HG03196 (cell line): ENCODE measurements around the gene CC2D2B.
A peak's percentile ranks its signal among the peaks of the same experiment; 100 is the strongest.
"Not testable (repeated sequence)": the region's sequence is repeated elsewhere in the genome, so short reads cannot be mapped to it uniquely, and the experiment has no call there.

Experiments used
- ATAC-seq: cut with Tn5 transposase; IDR thresholded peaks from one replicate; pipeline ENCODE4 v1.9.1; 2021; ENCODE audit not compliant: unreplicated experiment

The CC2D2B gene, protein sequence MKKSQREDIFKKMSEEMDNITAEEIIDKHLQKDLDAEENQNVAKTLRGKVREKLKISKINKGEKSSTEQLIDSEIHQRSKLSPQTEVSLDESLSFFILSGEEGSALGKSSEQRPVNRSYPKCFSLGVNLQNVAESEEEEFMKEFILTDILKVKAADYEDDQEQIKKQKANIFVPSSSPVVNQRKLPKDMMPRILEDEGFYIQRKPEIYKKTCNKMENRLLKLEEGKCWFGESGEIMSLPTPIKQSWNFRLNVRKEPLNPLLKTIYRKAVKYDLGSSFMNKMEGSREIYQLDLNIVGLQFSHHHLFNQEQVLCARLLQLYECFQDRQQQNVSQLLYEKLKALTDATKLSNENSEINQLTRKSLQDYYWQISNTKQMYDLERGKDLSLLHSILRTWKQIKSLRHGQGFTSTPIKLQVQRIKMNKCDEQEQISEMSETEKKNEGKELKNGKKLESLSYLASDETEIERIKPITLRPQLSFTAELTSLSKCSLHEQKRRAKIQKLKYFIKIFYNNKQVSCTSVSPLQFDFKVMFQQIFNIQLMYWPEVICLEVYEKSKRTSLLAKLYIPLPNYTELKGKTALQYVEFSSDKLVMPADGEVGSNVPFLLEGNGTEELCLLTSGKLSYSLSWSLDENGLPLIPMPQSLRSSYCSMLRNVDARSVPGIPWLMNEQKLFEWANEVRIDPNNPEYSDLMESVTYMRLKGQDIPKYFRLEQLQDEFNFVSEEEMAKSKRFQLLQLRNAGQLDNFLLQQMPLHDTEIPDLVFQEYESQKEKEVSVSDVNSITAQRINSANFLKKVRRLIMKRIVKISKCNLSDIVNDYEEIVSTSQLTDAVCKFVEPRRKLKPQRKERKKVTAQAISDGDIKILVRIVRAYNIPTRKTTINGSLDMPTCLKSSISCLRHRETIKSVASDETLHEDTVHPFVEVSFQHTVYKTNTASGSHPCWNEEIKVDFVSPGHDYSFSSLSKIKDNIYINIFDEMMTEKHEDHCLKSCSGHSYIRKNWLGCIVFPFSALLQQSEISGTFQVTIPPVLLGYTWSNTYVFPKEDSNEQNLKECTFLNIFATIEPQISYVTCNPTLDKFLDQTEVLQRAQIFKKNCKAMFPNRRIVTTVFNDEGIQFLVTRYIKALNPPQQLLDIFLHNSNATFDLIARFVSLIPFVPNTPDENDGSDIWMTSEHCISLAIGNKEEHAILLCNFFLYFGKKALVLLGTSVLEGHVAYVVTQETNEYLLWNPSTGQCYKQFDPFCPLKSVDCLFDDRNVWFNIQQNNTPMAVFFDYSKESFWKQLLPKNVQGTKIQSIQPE (N-terminal part only)

DNA sequence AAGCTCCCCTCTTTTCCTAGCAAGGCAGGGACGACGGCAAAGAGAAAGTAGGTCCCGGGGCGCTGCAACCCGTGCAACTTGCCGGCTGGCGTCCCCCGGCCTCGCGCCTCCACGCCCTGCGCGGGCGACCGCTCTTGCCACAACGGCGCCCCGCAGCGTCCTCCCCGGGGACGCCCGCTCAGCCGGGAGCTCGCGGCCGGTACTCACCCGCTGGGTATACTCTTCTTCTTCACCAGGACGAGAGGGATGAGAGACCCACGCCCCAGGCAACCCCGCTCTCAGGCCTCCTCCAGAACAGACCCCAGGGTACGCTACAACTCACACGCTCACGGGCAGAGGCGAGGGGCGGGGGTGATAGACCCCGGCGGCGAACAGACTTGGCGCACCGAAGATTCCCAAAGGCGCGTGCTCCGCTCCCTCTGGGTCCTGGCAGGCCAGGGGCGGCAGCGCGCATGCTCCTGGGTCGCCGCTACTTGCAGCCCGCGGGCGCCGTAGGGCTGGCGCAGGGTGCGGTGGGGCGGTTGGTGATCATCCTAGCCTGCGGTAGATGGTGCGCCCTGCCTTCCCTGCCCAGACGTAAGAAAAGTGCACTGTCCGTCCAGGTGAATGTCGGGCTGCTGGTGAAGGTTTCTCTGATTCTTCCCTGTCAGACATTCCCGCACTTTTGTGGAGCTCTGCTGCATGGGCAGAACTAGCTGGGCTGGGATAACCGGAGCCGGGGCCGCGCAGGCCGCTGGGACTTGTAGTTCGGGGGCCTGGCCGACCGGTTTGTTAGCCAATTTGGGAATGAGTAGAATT, at the start of gene CC2D2B:
Gene CC2D2B, plus strand, starts transcription at position 520 of the 798 bp plus-strand sequence. CDS start 3,349 bp downstream, outside the sequence.
- ATAC-seq, result peak; percentile 83

DNA sequence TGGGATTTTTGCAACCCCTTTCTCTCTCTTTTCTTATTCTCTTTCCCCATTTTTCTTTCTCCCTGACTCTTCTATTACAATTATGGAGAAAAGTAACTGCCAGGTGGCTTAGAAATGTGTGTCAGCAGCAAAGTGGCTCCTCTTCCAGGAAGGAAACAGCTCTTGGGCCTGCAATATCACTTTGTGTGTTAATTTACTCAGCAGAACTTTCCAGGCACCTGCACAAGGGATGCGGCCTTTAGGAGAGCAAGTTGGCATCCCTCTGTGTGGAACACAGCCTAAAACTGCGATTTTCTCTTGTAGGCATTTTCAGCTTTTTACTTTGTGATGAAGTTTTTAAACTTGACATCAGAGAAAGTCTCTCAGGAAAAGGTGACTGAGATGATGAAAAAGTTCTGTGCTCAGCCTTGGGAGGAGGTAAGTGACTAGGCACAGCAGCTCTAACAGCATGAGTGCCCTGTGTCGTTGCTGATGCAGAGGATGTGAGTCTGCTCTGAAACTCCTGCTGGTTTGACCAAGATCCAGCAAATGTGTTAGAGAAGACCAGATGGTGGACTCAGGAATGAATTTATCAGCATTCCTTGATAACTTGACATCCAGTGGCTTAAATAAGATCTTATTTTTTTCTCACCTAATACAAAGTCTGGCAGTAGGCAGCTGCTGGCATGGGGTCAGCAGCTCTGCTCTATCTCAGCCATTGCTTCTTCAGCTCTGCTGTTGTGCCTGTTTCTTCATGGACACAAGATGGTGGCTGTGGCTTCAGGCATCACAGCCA, 47.4 kb upstream of the CC2D2B start:
- ATAC-seq, result no peak

DNA sequence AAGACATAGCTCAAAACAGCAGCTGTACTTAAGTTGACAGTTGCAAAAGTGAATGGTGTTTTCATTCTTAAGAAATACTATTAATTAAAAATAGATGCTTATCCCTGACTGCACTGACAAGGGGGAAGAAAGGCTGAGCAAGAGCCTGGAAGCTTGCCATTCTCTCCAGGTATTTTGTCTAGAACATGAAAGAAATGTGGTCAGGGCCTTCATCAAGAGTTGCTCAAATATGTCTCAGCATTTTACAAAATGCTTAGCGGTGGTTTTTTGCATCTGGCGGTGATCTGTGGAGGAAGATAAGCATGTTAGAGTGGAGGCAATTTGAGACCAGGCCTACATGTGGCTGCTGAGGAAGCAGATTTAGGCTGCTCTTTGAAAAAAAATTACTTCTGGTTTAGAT, 46.4 kb upstream of the CC2D2B start:
- no peak for ATAC-seq

DNA sequence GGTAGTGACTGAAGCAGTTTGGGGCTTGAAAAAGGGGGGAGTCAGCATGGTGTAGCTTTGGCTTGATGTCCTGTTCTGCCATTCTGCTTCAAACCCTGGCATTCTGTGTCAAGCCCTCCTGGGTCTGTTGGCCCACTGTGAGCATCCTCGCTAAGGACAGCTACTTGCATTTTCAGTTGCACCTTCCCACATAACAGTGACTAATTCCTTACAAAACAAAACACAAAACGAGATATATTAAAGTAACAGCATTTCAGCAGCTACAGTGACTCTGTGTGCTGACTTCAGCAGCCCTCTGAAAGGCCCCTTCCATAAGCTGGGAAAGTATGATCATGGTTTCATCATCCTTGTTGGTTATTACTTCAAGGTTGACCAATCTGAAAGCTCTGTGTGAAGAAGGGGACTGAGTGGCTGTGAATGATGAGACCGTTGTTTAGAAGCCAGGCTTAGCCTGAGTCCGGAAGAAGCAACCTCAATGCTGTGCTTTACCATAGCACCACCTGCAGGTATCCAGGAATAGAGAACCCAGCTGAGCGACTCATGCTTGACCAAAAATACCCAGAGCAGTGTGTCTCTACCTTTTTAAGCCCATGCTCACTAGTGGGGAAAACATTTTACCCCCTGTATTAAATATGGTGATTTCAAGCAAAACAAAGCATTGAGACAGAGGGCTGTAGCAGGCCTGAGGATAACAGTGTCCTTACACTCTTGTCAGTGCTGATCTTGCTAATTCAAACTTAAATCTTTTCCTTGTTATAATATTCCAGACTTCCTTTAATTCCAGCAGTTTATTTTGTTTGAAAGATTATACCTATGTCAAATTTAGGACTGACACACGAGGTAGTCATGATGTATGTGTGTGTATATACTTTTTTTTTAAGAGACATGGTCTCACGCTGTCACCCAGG, 42.6 kb upstream of the CC2D2B start:
- ATAC-seq, result peak; percentile 81

DNA sequence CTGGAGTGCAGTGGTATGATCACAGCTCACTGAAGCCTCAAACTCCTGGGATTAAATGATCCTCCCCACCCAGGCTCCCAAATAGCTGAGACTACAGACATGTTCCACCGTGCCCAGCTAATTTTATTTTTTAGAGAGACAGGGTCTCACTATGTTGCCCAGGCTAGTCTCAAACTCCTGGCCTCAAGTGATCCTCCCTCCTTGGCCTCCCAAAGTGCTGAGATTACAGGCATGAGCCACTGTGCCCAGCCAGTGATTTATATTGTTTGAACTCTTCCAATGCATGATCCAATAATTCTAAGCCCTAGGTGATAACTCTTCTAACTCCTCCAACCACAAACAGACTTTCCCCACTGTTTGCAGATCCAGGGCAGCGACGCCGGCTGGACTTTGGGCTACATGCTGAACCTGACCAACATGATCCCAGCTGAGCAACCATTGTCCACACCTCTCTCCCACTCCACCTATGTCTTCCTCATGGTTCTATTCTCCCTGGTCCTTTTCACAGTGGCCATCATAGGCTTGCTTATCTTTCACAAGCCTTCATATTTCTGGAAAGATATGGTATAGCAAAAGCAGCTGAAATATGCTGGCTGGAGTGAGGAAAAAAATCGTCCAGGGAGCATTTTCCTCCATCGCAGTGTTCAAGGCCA, 41.8 kb upstream of the CC2D2B start:
- ATAC-seq, result no peak

DNA sequence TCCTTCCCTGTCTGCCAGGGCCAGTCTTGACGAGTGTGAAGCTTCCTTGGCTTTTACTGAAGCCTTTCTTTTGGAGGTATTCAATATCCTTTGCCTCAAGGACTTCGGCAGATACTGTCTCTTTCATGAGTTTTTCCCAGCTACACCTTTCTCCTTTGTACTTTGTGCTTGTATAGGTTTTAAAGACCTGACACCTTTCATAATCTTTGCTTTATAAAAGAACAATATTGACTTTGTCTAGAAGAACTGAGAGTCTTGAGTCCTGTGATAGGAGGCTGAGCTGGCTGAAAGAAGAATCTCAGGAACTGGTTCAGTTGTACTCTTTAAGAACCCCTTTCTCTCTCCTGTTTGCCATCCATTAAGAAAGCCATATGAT, 41.3 kb upstream of the CC2D2B start:
- ATAC-seq, result no peak

DNA sequence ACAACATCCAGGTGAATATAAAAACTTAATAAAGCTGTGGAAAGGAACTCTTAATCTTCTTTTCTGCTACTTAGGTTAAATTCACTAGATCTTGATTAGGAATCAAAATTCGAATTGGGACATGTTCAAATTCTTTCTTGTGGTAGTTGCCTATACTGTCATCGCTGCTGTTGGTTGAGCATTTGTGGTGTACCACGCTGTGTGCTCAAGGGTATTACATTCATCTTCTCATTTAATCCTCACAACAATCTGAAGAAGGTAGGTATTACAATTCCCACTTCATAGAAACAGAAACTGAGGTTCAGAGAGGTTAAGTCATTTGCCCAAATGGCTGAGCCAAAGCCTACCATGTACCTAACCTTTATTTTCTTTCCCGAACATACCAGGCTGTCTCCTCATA, 39.9 kb upstream of the CC2D2B start:
- no peak for ATAC-seq

DNA sequence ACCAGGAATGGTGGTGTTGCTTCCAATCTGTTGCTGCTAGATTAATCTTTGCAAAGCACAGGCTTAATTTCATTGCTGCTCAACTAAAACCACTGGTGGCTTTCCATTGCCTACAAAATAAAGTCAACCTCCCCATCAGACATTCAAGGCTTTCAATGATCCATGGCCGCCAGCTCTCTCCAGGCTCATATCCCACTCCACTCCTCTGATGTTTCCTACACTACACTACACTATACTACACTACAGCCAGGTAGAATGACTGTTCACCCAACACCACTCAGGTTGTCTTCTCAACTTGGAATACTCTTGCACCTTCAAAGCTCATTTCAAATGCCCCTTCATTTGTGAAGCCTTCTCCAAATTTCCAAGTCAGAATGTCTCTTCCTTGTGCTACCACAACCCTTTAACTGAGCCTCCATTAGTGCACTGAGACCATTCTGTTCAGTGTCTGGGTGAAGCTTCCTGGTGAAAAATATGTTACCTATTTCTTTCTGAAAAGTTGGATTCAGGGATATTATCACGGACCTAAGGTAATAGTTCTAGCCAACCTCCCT, 35.5 kb upstream of the CC2D2B start:
- ATAC-seq, result no peak

DNA sequence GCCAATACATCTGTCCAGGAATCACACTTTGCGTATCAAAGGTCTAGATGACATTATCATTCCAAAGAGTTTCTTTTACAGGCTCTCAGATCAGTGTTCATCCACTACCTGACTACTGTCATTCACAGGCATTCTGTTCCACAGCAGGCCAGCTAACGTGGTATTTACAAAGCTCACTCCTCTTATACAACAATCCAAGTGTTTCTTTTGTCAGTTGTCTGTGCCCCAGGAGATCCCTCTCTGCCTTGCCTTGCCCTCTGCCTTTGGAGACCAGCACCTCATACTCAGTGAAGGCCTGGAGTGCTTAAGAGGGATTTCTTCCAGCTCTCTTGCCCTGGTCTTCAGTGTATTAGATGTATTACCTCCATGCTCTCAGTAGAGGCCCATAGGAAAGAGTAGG, 34.6 kb upstream of the CC2D2B start:
- no peak for ATAC-seq

DNA sequence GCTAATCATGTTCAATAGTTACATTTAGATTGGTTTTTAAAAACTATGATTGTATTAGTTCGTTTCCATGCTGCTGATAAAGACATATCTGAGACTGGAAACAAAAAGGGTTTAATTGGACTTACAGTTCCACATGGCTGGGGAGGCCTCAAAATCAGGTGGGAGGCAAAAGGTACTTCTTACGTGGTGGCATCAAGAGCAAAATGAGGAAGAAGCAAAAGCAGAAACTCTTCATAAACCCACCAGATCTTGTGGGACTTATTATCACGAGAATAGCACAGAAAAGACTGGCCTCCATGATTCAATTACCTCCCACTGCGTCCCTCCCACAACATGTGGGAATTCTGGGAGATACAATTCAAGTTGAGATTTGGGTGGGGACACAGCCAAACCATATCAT, 34.1 kb upstream of the CC2D2B start:
- ATAC-seq, result no peak

DNA sequence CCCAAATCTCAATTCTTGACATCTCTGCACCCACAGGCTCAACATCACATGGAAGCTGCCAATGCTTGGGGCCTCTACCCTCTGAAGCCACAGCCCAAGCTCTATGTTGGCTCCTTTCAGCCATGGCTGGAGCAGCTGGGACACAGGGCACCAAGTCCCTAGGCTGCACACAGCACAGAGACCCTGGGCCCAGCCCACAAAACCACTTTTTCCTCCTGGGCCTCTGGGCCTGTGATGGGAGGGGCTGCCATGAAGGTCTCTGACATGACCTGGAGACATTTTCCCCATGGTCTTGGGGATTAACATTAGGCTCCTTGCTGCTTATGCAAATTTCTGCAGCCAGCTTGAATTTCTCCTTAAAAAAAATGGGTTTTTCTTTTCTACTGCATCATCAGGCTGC, 33.0 kb upstream of the CC2D2B start:
- ATAC-seq, result not testable (repeated sequence)

DNA sequence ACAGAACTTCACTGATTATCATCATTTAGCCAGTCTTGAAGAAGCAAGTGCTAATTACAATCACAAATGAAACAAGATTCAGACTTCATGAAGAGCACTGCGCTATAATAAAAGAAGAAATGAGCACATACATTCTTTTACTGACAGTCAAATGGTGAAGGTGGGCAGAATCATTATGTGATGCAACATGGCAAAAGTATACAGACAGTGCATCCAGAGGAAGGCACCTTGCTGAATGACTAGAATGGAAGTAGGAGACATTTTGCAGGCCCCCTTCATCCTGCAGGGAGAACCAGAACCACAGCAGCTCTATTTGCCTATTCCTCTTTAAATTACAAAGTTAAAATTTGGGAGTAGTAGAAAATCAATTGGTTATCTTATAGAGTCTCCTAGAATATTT, 31.0 kb upstream of the CC2D2B start:
- ATAC-seq, result no peak

DNA sequence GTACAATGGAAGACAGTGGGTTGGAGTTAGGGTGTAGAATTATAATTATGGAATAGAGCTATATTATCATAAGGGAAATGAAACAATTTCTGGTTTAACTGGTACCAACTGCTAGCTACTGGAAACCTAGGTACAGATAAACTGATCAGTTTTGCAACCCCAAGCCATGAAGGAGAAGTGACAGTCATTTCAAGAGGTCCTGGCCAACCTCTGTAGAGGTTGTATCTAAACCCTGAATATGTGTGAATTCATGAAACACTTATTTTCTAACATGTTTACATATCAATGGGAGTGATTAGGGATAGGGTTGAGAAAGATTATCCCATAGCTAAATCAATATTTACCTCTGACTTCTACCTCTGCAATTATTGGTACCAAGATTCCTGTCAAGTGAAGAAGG, 29.9 kb upstream of the CC2D2B start:
- ATAC-seq, result no peak

DNA sequence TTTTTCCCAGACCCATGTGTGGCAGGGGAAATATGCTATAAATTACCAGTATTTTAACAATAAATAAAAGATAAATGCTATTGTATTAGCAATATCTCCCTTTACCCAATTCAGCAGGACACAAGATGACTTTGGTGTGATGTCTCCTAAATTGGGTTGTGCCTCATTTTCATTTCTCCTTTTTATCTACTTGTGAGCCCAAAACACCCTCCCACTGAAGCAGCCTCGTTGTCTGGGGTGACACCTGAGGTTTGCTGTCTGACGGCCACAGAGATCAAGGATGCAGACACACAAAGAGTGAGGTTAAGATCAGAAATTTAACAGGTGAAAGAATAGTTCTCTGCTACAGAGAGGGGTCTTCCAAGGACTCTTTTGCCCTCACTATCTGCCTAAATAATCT, 27.1 kb upstream of the CC2D2B start:
- no peak for ATAC-seq

DNA sequence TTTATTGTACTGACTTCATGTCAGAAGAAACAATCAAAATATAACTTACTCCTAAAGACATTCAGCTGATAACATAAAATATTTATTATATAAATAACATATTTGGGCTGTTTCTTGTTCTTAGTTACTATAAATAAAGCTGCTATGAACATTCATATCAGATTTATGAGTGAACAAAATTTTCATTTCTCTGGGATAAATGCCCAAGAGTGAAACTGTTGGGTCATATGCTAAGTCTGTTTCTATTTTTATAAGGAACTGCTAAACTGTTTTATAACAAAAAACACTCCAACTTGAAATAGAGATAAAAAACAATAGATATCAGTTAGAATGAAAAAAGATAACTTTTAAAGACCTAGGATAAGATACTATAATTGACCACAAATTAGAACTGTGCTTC, 26.5 kb upstream of the CC2D2B start:
- no peak for ATAC-seq

DNA sequence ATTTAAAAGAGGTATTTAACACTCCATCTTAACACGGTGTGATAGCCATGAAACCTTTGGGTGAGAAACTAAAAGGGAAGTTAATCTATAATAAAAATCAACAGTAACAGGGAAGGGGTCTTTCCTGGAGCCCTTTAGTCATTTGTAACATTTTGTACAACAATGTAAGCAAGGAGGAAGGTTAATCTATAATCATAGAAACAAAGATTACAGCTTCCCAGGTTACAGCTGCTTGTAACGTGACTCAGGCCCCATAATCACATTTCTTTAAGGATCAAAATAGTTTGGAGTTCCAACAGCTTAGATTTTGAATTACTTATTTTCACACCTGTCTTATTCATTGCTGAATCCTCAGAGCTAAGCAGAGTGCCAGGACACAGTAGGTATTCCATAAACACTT, 17.9 kb upstream of the CC2D2B start:
- no peak for ATAC-seq

DNA sequence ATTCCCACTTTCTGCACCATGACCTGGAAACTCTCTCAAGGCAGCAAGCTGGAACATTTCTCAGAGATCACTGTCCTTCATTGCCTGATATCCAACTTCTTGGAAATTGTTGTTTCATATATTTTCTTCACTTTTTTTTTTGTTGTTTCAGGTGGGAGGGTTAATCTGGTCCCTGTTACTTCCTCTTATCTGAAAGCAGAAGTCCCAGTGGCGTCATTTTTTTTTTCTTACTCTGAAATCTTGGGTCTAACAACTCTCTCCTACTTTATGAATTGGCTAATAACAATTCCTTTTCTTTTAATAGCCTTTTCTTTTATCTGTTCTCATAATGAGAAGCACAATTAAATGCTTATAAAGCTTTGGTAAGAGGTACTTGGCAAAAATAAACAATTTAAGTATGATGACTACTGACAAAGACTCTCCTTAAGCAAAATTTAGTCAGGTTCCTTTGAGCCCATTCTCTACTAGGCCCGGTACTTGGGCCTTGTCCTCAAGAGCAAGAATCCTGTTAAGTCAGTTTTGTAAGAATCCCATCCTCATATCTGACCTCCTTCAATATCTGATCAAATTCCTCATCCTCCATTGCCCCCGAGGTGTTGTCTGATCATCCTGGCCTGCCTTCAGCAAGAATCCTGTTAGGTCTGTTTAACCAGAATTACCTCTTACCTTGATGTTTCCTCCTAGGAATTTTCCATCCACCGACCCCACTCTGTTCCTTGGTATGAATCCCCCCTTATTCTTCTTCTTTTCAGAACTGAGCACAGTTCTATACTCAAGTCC, 11.5 kb upstream of the CC2D2B start:
- no peak for ATAC-seq
